ENCODE data around the gene TRIP4.
"Not testable (repeated sequence)": the region's sequence is repeated elsewhere in the genome, so short reads cannot be mapped to it uniquely, and the experiment has no call there.

The TRIP4 gene

GRCh38 chr15:64387562-64388168, at the start of gene TRIP4:
Gene TRIP4 (plus strand): TSS chr15:64387836. CDS start chr15:64387864, 28 bp downstream.
- peak; percentile 97 for DNase-seq

GRCh38 chr15:64340355-64340754, 47.3 kb upstream of the TRIP4 start:
- no peak for DNase-seq

GRCh38 chr15:64341961-64342360, 45.7 kb upstream of the TRIP4 start:
- no peak for DNase-seq

GRCh38 chr15:64343222-64343621, 44.4 kb upstream of the TRIP4 start:
- peak; percentile 50 for DNase-seq

GRCh38 chr15:64343841-64344240, 43.8 kb upstream of the TRIP4 start:
- peak; percentile 55 for DNase-seq

GRCh38 chr15:64344651-64345294, 42.9 kb upstream of the TRIP4 start:
- peak; percentile 68 for DNase-seq

GRCh38 chr15:64346242-64346641, 41.4 kb upstream of the TRIP4 start:
- DNase-seq, result not testable (repeated sequence)

GRCh38 chr15:64348455-64348854, 39.2 kb upstream of the TRIP4 start:
- DNase-seq, result peak; percentile 53

- no peak for DNase-seq
Observed at GRCh38 chr15:64349375-64349774, 38.3 kb upstream of the TRIP4 start.

- peak; percentile 56 for DNase-seq
Observed at GRCh38 chr15:64351265-64351664, 36.4 kb upstream of the TRIP4 start.

GRCh38 chr15:64354688-64355344, 32.8 kb upstream of the TRIP4 start:
- DNase-seq, result no peak

GRCh38 chr15:64355348-64355943, 32.2 kb upstream of the TRIP4 start:
- no peak for DNase-seq

- peak; percentile 98 for DNase-seq
Observed at GRCh38 chr15:64355944-64356709, 31.5 kb upstream of the TRIP4 start, which contains the start of gene CSNK1G1. Gene CSNK1G1 (minus strand): TSS chr15:64356173. CDS start chr15:64300499, 55,674 bp downstream.

GRCh38 chr15:64356710-64357040, 31.0 kb upstream of the TRIP4 start:
- DNase-seq, result no peak

- DNase-seq, result no peak
Observed at GRCh38 chr15:64361259-64361658, 26.4 kb upstream of the TRIP4 start.

GRCh38 chr15:64369078-64369607, 18.5 kb upstream of the TRIP4 start:
- DNase-seq, result no peak

GRCh38 chr15:64371383-64371782, 16.3 kb upstream of the TRIP4 start:
- DNase-seq, result not testable (repeated sequence)

- no peak for DNase-seq
Observed at GRCh38 chr15:64373360-64373759, 14.3 kb upstream of the TRIP4 start.

- DNase-seq, result peak; percentile 11
Observed at GRCh38 chr15:64379216-64379960, 8.2 kb upstream of the TRIP4 start.

- DNase-seq, result not testable (repeated sequence)
Observed at GRCh38 chr15:64380130-64380870, 7.3 kb upstream of the TRIP4 start.
